Activated T-cell treated with anti-CD3 and anti-CD28 coated beads, Interleukin-2, amount 50 U/mL, for 4 hours (primary cell): Measurements from ENCODE around the gene SERPINA6. TPM values are rescaled to one million over a fixed set of nuclear protein-coding genes. Genes with fewer than 3 reads are reported as not detected.
"Not testable (repeated sequence)": the region's sequence is repeated elsewhere in the genome, so short reads cannot be mapped to it uniquely, and the experiment has no call there.

Experiments
- ATAC-seq, 2 donors: fragments of 200-7000 bp; cut with Tn5 transposase; one replicate each; pipeline ENCODE4 v1.10.0; 2021
- DNase-seq: peaks from one replicate; pipeline ENCODE4 v3.0.0-alpha.2; 2020
- H3K27me3 Mint-ChIP-seq: one replicate; pipeline ENCODE4 v1.8.0; 2021; ENCODE audit warnings: low read depth, mixed read lengths
- H3K36me3 Mint-ChIP-seq: one replicate; pipeline ENCODE4 v1.8.0; 2022; ENCODE audit warnings: mixed read lengths; ENCODE audit not compliant: insufficient read depth
- H3K4me1 Mint-ChIP-seq: one replicate; pipeline ENCODE4 v1.8.0; 2021; ENCODE audit warnings: low read depth, mixed read lengths
- H3K4me3 Mint-ChIP-seq: one replicate; pipeline ENCODE4 v1.8.0; 2021; ENCODE audit warnings: mild to moderate bottlenecking, moderate library complexity, mixed read lengths
- H3K9me3 Mint-ChIP-seq: one replicate; pipeline ENCODE4 v1.8.0; 2021; ENCODE audit warnings: mixed read lengths
- total RNA-seq, 3 donors: library from RNA; stranded (reverse); gene quantifications; one replicate each; pipeline ENCODE4 v1.2.1, GENCODE V29; 2021

The SERPINA6 gene
- total RNA-seq: not detected

DNA sequence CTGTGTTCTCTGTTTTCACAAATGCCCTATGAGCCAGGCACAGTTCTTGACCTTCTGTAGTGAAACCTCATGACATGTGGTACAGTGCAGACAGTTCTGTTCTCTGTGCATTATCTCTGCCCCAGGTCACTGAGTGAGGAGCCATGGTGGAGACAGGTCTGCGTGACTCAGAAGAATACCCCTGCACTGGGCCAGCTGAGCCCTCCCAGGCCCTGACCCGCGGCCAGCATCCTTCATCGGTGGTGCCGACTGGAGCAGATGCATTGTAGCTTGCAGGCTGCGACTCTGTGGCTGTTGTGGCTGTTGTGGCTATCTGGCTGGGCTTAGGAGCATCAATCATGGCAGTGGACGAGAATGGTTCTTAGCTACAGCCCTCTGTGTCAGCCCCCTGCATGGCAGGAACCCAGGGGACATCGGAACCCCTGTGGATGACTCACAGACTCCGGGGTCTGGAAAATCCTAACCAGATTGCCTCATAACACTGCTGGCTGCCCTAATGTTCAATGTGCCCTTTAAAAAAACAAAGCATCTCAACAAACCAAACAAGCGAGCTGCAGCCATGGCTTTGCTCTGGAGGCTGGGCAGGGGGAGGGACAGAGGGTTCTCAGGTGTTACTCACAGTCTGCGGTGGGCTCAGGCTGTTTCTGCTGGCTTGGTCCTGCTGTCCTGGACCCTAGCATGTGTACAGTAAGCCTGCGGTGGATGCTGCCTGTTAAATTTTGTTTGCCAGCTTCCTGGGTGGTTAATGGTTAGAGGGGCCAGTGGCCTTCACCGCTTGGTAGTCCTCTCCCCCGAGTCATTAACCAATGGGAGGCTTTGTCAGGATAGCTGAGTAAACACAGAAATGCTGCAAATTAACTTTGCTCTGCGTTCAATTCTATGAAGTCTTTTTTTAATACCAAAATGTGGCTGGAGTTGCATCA, at the start of gene SERPINA6:
TSS of gene SERPINA6 (minus strand) at position 689 of the 923 bp plus-strand sequence. CDS start 8,688 bp downstream, outside the sequence.
- Mint-ChIP-seq H3K27me3 (no peaks in the 10 kb centered on the region), H3K9me3 (no peaks in the 10 kb centered on the region), H3K4me1 (no peaks in the 10 kb centered on the region), H3K4me3 (no peak within 1 kb of the TSS), H3K36me3 (no peaks in the 10 kb centered on the region)
- ATAC-seq: no peak
- no peak for DNase-seq

GRCh38 chr14:94372021-94372605, 49.0 kb upstream of the SERPINA6 start:
- DNase-seq (no peak), ATAC-seq (no peak)
- no peaks in the 10 kb centered on the region for H3K9me3 Mint-ChIP-seq
- peaks cover 4% of the 10 kb centered on the region for H3K27me3 Mint-ChIP-seq
- no peak overlapping the region for H3K4me3 Mint-ChIP-seq
- H3K36me3 Mint-ChIP-seq: no peaks in the 10 kb centered on the region
- H3K4me1 Mint-ChIP-seq: no peaks in the 10 kb centered on the region

- Mint-ChIP-seq H3K9me3 (no peaks in the 10 kb centered on the region), H3K27me3 (no peaks in the 10 kb centered on the region), H3K4me1 (no peaks in the 10 kb centered on the region), H3K36me3 (no peaks in the 10 kb centered on the region), H3K4me3 (no peak overlapping the region)
- ATAC-seq: no peak
- DNase-seq: no peak
Measured at GRCh38 chr14:94370524-94370910, 47.4 kb upstream of the SERPINA6 start.

DNA sequence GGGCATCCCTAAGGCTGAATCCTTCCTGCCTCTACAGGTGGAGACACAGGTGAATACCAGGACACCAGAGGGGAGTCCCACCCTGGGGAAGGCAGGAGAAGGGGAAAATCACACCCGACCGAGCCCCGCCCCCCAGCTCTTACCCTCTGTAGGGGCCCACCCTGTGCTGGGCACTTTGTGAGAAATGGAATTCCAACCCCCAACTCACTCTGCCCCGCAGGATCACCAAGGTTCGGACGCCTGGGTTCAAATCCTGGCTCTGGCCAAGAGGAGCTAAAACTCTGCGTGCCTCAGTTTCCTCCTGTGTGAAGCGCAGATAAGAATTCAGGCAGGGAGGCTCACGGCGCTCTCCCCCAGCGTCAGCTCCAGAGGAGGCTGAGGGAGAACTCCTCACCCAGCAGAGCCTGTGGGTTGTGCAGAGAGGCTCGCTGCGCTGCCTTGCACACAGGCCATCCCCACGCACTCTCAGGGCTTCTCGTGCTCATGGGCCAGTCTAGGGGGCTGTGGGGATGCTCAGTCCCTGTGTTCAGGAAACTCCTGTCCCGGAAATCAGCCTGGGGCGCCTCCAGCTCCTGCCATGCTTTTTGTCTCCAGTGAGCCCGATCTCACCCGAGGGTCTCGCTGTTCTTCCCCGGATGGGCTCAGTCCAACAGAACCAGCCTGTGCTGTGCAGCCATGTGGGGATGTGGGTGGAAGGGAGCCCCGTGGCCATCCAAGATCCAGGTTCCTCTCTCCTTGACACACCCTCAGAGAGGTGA, 46.8 kb upstream of the SERPINA6 start:
- not testable (repeated sequence) for H3K27me3 Mint-ChIP-seq

DNA sequence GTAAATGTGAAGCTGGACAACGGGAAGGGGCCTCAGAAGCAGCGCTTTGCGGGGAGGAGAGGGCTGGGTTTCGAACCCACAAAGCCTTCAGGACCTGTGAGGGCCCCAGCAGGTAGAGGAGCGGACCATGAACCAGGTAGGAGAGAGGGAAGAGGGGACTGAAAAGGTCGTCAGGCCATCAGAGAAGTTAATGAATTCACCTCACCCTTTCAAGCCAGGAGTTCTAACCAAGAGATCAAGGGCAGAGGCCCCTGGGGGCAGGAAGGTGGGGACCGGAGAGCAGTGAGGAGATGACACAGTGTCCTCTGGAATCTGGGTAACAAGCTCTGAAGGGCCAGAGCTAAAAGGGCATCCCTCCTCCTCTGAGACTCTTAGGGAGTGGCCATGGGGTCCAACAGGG, 45.8 kb upstream of the SERPINA6 start:
- Mint-ChIP-seq H3K4me3 (no peak overlapping the region), H3K27me3 (no peaks in the 10 kb centered on the region), H3K36me3 (no peaks in the 10 kb centered on the region), H3K4me1 (no peaks in the 10 kb centered on the region), H3K9me3 (no peaks in the 10 kb centered on the region)
- no peak for ATAC-seq
- no peak for DNase-seq

More for the DNA sequence above, 46.8 kb upstream of the SERPINA6 start:
- not testable (repeated sequence) for H3K4me3 Mint-ChIP-seq, H3K4me1 Mint-ChIP-seq, H3K36me3 Mint-ChIP-seq, H3K9me3 Mint-ChIP-seq, DNase-seq, ATAC-seq

DNA sequence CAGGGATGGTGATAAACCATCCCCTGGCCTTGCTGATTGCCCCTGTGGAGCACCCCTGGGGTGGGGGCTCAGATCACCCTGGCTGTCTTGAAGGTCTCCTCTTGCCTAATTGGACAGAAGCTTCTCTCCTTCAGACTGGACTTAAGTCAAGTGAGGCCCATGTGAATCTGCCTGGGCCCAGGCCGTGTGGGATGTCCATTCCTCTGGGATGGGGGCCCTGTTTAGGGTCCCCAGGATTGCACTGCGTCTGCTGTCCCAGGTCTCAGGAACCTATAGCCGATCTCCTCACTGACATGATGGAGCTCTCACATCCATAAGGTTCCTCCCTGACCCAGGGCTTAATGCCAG, 45.1 kb upstream of the SERPINA6 start:
- ATAC-seq: no peak
- DNase-seq: no peak
- H3K36me3 Mint-ChIP-seq: no peaks in the 10 kb centered on the region
- no peaks in the 10 kb centered on the region for H3K9me3 Mint-ChIP-seq
- no peak overlapping the region for H3K4me3 Mint-ChIP-seq
- H3K4me1 Mint-ChIP-seq: no peaks in the 10 kb centered on the region
- H3K27me3 Mint-ChIP-seq: no peaks in the 10 kb centered on the region

- H3K4me3 Mint-ChIP-seq: no peak overlapping the region
- ATAC-seq (no peak), DNase-seq (no peak)
- no peaks in the 10 kb centered on the region for H3K4me1 Mint-ChIP-seq
- H3K9me3 Mint-ChIP-seq: no peaks in the 10 kb centered on the region
- H3K27me3 Mint-ChIP-seq: peaks cover 3% of the 10 kb centered on the region
- H3K36me3 Mint-ChIP-seq: no peaks in the 10 kb centered on the region
Measured at GRCh38 chr14:94367347-94368242, 44.5 kb upstream of the SERPINA6 start.

DNA sequence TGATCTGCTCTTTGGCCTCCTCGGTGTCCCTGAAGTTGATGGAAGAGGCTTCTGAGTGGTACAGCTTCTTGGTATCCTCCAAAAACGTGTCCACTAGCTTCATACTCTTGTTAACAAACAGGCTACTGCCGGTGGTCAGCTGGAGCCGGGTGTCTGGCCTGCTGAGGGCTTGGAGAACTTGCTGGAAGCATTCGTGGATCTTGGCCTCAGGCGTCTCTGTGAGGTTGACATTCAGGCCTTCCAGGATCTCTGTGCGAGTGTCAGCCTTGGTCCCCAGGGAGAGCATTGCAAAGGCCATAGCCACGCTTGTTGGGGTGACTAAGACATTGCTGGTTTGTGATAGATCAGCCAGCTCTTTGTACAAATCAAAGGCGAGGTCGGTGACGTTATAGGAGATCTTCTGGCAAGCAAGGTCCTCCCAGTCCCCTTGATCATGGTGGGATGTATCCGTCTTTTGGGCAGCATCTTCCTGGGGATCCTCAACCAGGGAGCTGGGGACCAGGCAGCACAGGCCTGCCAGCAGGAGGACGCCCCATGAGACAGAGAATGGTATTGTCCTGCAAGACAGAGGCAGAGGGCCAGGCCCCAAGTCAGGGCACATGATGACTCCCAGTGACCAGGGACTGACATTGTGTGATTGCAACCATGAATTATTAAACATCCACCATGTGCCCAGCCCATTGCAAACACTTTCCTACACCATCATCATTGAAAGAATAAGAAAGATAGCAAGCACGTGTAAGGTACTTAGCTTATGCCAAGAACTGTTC, 43.2 kb upstream of the SERPINA6 start, which contains the start of gene SERPINA2:
TSS of gene SERPINA2 (minus strand) at position 553 of the 770 bp plus-strand sequence.
- no peak for DNase-seq
- no peaks in the 10 kb centered on the region for H3K4me1 Mint-ChIP-seq
- H3K36me3 Mint-ChIP-seq: no peaks in the 10 kb centered on the region
- no peak for ATAC-seq
- H3K27me3 Mint-ChIP-seq: peaks cover 6% of the 10 kb centered on the region
- no peaks in the 10 kb centered on the region for H3K9me3 Mint-ChIP-seq
- H3K4me3 Mint-ChIP-seq: no peak within 1 kb of the TSS

DNA sequence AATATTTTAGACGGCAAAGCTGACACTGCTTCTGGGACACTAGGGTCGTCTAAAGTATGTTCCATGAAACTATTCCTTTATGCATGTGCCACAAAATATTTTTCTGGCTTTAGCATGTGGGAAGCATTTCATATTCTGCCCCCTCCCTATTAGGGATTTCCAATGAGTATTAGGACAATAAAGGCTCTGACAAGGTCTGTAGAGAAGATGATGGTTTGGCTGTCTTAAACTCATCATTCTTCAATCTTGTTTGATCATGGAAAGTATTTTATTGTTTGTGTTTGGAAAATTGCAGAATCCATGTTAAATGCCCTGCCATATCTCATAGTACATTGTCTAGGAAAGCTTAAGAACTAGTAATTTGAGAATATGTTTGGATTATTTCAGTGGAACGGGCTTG, 42.5 kb upstream of the SERPINA6 start:
- Mint-ChIP-seq H3K9me3 (no peaks in the 10 kb centered on the region), H3K27me3 (peaks cover 6% of the 10 kb centered on the region), H3K4me1 (no peaks in the 10 kb centered on the region), H3K36me3 (no peaks in the 10 kb centered on the region), H3K4me3 (no peak overlapping the region)
- DNase-seq (no peak), ATAC-seq (no peak)

DNA sequence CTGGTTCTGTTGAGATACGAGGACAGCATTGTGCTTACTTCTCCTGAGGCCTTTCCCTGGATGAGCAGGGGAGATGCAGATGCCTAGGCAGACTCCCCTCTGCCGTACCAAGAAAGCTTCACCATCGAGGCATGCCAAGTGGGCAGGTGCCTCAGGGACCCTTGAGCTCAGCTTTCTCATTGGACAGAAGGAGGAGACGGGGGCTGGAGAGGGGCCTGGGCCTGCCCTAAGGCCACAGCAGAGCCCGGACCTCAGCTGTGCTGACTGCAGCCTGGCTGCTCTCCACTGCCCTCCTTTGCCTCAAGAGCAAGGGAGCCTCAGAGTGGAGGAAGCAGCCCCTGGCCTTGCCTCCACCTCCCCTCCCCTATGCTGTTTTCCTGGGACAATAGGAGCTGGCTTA, 41.8 kb upstream of the SERPINA6 start:
- ATAC-seq: no peak
- no peak for DNase-seq
- Mint-ChIP-seq H3K9me3 (no peaks in the 10 kb centered on the region), H3K27me3 (peaks cover 6% of the 10 kb centered on the region), H3K36me3 (no peaks in the 10 kb centered on the region), H3K4me1 (no peaks in the 10 kb centered on the region), H3K4me3 (no peak overlapping the region)

GRCh38 chr14:94364037-94364436, 40.9 kb upstream of the SERPINA6 start:
- no peak for DNase-seq
- H3K27me3 Mint-ChIP-seq: peaks cover 6% of the 10 kb centered on the region
- no peaks in the 10 kb centered on the region for H3K4me1 Mint-ChIP-seq

GRCh38 chr14:94363151-94363624, 40.1 kb upstream of the SERPINA6 start:
- ATAC-seq (no peak), DNase-seq (no peak)
- H3K4me1 Mint-ChIP-seq: no peaks in the 10 kb centered on the region
- no peak overlapping the region for H3K4me3 Mint-ChIP-seq
- no peaks in the 10 kb centered on the region for H3K36me3 Mint-ChIP-seq
- peaks cover 11% of the 10 kb centered on the region for H3K27me3 Mint-ChIP-seq
- no peaks in the 10 kb centered on the region for H3K9me3 Mint-ChIP-seq

More at GRCh38 chr14:94364037-94364436, 40.9 kb upstream of the SERPINA6 start:
- no peak for ATAC-seq
- H3K9me3 Mint-ChIP-seq: no peaks in the 10 kb centered on the region
- no peaks in the 10 kb centered on the region for H3K36me3 Mint-ChIP-seq
- H3K4me3 Mint-ChIP-seq: no peak overlapping the region

GRCh38 chr14:94362614-94363133, 39.5 kb upstream of the SERPINA6 start:
- no peaks in the 10 kb centered on the region for H3K4me1 Mint-ChIP-seq
- H3K36me3 Mint-ChIP-seq: no peaks in the 10 kb centered on the region

More at GRCh38 chr14:94362614-94363133, 39.5 kb upstream of the SERPINA6 start:
- ATAC-seq: no peak
- Mint-ChIP-seq H3K27me3 (peaks cover 14% of the 10 kb centered on the region), H3K4me3 (no peak overlapping the region), H3K9me3 (no peaks in the 10 kb centered on the region)
- no peak for DNase-seq
